BE2C (cell line): Measurements from ENCODE around the gene NPPA.

Experiments used
- DNase-seq: peaks from one replicate; pipeline ENCODE4 v3.0.0-alpha.2; 2020
- H3K27me3 ChIP-seq: fragments of 250-450 bp; sonication (Bioruptor Pico); 2 replicates; pipeline ENCODE4 v1.5.1; 2020; ENCODE audit warnings: mild to moderate bottlenecking
- H3K36me3 ChIP-seq: fragments of 250-450 bp; sonication (Bioruptor Pico); 2 replicates; pipeline ENCODE4 v1.5.1; 2020; ENCODE audit warnings: mild to moderate bottlenecking
- H3K4me1 ChIP-seq: fragments of 250-450 bp; sonication (Bioruptor Pico); 2 replicates; pipeline ENCODE4 v1.5.1; 2020
- H3K4me3 ChIP-seq: 2 replicates; pipeline ENCODE4 v1.5.1; 2011; ENCODE audit warnings: low read depth, low read length
- H3K9me3 ChIP-seq: fragments of 250-450 bp; sonication (Bioruptor Pico); 2 replicates; pipeline ENCODE4 v1.5.1; 2020
- CTCF ChIP-seq: IDR thresholded peaks from 2 replicates; pipeline ENCODE4 v1.5.1; 2012; ENCODE audit warnings: mild to moderate bottlenecking, low read depth, low read length

The NPPA gene

GRCh38 chr1:11831945-11832725 is 15.4 kb downstream of the NPPA start:
- 0 out of 2 replicates have a peak, but pooled peaks cover 3% of the 10 kb centered on the region for H3K36me3 ChIP-seq
- H3K4me1 ChIP-seq, result no peaks in the 10 kb centered on the region
- no peak for TF ChIP-seq CTCF
- DNase-seq, result no peak
- no peak overlapping the region for H3K4me3 ChIP-seq
- no peaks in the 10 kb centered on the region for H3K9me3 ChIP-seq
- H3K27me3 ChIP-seq, result no peaks in the 10 kb centered on the region

DNA sequence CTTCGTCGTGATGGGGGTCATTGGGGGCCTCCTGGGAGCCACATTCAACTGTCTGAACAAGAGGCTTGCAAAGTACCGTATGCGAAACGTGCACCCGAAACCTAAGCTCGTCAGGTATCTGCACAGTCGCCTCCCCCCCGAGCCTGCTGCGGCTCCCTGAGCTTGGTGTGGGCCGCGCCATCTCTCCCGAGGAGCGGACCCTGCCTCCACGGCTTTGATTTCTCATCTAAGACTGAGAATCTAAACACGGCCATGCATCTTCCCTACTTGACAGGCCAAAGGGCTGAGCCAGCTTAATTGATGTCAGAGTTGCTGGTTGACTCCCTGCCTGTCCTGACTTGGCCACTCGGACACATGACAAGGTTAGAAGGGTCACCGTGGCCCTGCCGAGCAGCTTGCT is 19.1 kb downstream of the NPPA start:
- no peaks in the 10 kb centered on the region for H3K9me3 ChIP-seq
- H3K4me1 ChIP-seq, result no peaks in the 10 kb centered on the region
- DNase-seq, result no peak
- no peaks in the 10 kb centered on the region for H3K36me3 ChIP-seq
- H3K27me3 ChIP-seq, result no peaks in the 10 kb centered on the region
- TF ChIP-seq CTCF, result no peak
- H3K4me3 ChIP-seq, result no peak overlapping the region

DNA sequence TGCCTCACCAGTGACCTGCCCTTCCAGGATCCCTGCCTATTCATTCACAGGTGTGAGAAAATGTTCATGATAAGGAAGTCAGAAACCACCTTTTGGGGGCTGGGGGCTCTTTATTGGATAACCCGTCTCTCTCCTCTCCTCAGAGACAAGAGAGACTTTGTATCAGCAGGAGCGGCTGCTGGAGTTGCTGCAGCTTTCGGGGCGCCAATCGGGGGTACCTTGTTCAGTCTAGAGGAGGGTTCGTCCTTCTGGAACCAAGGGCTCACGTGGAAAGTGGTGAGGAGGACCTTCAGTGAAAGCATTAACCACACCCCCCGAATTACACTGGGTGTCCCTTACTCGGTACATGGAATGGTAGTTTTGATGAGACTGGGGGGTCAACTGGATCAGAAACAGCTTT is 20.6 kb downstream of the NPPA start:
- no peaks in the 10 kb centered on the region for H3K4me1 ChIP-seq
- H3K36me3 ChIP-seq, result no peaks in the 10 kb centered on the region
- no peaks in the 10 kb centered on the region for H3K27me3 ChIP-seq
- no peak overlapping the region for H3K4me3 ChIP-seq
- no peak for DNase-seq
- H3K9me3 ChIP-seq, result no peaks in the 10 kb centered on the region
- no peak for TF ChIP-seq CTCF

GRCh38 chr1:11825131-11825530 is 22.5 kb downstream of the NPPA start:
- no peaks in the 10 kb centered on the region for H3K9me3 ChIP-seq
- DNase-seq, result no peak
- no peaks in the 10 kb centered on the region for H3K36me3 ChIP-seq
- no peak for TF ChIP-seq CTCF
- H3K4me3 ChIP-seq, result no peak overlapping the region
- H3K4me1 ChIP-seq, result no peaks in the 10 kb centered on the region
- no peaks in the 10 kb centered on the region for H3K27me3 ChIP-seq

DNA sequence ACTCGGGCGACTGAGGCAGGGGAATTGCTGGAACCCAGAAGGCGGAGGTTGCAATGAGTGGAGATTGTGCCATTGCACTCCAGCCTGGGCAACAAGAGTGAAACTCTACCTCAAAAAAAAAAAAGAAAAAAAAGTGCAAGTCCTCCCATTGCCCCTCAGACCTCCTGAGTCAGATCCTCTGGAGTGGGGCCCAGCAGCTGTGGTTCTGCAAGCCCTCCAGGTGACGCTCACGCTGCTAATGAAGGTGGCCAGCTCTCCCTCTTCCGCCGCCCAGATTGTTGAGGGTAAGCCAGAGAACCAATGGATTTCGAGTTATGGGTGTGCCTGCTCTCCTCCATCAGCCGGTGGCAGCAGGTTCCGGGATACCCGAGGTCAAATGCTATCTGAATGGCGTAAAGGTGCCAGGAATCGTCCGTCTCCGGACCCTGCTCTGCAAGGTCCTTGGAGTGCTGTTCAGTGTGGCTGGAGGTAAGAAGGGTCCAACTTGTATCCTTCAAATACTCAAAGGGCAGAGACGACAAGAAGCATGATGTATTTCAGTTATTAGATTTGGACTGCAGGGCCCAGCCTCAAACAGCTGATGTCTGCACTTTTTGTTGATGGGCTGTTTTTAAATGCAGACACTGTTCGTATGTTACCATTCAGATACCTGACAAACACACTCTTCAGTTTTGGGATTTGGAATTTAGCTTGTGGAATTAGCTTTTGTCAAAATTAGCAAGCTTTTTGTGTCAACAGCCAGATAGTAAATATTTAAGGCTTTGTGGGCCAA is 24.0 kb downstream of the NPPA start:
- DNase-seq, result no peak
- H3K27me3 ChIP-seq, result no peaks in the 10 kb centered on the region
- no peaks in the 10 kb centered on the region for H3K36me3 ChIP-seq
- no peak for TF ChIP-seq CTCF
- H3K4me1 ChIP-seq, result no peaks in the 10 kb centered on the region
- no peaks in the 10 kb centered on the region for H3K9me3 ChIP-seq
- H3K4me3 ChIP-seq, result no peak overlapping the region

DNA sequence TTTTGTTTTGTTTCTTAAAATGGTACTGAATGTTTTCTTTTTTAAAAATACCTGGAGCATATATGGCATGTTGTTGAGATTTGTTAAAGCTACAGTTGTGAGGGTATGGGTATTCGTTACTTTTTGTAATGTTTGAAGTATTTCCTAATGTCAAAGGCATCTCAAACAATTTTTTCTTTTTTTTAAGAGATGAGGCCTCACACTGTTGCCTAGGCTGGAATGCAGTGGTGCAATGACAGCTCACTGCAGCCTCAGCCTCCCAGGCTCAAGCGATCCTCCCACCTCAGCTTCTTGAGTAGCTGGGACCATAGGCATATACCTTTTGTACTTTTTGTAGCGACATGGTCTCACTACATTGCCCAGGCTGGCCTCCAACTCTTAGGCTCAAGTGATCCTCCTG is 25.5 kb downstream of the NPPA start:
- no peak for DNase-seq
- Histone ChIP-seq H3K27me3 (no peaks in the 10 kb centered on the region), H3K4me3 (no peak overlapping the region), H3K9me3 (no peaks in the 10 kb centered on the region), H3K36me3 (no peaks in the 10 kb centered on the region), H3K4me1 (no peaks in the 10 kb centered on the region)
- no peak for TF ChIP-seq CTCF
